HG03097 (cell line): ENCODE data around the gene PRDM15.

Experiments used
- ATAC-seq: cut with Tn5 transposase; IDR thresholded peaks from one replicate; pipeline ENCODE4 v1.9.1; 2021; ENCODE audit not compliant: unreplicated experiment, low FRiP score

Gene PRDM15

DNA sequence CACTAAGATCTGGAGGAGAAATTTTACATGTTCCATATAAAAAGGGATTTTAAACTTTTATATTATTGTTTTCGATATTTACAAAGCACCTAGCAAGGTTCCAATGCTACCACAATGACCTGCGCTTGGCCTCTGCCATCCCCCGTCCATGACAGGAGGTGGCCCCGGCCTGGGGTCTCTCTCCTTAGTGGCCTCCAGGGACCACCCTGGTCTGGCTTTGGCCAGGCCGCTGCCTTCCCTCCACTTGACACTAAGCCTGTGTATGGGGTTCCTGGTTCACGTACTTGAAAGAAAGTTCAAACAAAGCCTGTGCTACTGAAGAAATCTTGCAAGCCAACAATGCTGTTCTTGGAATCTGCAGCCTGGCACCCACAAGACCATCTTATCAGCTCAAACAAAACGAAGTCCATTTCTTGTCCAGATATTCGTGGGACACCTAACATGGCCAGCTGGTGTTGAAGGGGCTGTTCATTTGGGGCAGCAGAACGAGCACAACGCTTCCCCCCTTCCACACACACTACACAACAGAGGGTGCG is 12.8 kb downstream of the PRDM15 start:
- no peak for ATAC-seq

DNA sequence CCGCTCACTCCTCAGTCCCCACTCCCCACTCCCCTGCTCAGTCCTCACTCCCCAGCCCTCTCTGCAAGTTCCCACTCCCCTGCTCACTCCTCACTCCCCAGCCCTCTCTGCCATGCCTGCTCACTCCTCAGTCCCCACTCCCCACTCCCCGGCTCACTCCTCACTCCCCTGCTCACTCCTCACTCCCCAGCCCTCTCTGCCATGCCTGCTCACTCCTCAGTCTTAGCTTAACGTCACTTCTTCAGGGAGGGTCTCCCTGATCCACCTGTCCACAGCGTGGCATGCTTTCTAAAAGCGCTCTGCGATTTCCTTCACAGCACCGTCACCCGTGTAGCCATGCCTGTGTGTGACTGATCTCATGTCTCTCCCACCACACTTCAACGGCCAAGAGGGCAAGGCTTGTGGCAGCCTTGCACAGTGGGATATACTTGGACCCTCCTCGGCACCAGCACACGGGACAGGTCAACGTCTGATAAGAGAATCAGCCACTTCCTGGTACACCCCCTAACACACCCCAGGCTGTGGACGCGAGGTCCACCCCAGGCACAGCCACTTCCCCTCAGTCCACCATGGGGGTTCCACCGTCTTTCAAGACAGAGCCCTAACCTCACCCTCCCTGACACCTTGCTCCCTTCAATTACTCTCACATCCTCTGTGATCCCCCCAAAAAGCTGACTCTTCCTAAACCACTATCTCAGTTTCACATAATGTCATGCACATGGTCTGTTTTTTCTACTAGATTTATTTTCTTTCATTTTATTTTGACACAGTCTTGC is 14.0 kb downstream of the PRDM15 start:
- ATAC-seq = peak; percentile 44

DNA sequence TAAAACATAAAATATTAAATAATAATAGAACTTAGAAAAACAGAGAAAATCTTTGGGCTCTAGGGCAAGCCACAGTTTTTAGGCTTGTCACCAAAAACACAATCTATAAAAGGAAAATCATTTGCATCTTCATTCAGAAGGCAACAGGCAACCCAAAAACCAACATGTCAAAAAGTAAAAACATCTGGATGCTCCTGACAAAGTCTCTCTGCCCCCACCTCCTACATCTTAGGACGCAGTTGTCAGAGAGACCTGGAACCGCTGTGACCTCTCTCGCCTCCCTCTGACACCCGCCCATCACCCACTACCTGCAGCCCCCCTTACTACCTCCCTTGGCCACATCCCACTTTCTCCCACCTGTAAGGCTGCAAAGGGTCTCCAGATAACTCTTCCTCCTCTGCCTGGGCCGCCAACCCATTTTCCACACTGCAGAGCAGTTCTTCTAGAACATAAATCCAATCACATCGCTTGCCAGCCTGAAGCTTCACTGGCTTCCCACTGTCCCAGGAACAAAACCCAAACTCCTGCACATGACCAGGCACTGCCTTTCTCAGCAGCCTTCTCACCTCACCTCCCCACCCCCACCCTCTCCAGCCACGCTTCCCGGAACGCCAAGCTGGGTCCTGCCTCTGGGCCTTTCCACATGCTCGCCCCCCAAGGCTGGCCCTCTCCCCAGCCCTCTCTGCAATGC is 14.7 kb downstream of the PRDM15 start:
- ATAC-seq = no peak

DNA sequence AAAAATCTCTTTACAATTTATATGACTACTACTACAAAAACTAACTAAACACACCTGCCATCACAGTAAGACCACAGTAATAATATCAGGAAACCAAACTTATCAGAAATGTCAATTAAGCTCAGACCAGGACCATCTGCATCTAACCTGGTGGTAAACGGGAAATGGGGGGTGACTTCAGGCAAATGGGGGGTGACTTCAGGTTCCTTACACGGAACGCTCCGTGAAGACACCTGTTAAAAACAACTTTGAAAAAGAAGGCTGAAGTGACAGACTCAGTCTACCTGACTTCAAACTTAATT is 15.8 kb downstream of the PRDM15 start:
- ATAC-seq = no peak

DNA sequence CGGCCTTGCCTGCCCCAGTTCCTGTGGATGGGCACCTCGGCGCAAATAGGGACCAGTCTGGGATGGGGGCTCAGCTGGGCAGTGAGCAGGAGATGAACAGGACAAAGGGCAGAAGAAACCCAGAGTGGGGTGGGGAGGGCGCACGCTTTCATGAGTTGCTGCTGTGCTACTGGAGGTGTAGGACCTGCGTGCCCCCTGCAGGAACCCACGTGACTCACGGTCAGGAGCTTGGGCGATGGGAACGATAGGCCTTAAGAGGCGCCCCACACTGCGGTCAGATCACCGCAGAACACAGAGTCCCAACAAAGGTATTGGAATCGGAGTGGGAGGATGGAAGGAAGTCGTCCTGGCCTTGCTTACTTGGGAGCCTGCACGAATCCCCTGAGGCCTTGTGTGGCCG is 17.2 kb downstream of the PRDM15 start:
- ATAC-seq = no peak

DNA sequence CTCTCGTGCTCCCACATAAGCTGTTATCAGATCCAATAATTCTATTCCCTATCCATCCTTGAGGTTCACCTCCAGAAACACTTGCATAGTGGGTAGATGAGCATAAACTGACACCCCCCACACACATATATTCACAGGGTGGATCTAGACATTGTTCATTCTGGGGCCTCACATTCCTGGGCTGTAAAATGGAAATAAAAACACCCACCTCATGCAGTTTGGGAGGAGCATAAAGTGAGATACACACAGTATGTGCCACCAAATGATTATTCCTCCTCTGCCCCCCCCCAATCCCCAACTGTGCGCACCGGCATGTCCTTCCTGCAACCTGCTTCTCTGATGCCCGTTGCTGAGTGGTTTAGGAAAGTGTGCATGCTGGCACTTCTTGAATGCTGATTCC is 17.9 kb downstream of the PRDM15 start:
- no peak for ATAC-seq

DNA sequence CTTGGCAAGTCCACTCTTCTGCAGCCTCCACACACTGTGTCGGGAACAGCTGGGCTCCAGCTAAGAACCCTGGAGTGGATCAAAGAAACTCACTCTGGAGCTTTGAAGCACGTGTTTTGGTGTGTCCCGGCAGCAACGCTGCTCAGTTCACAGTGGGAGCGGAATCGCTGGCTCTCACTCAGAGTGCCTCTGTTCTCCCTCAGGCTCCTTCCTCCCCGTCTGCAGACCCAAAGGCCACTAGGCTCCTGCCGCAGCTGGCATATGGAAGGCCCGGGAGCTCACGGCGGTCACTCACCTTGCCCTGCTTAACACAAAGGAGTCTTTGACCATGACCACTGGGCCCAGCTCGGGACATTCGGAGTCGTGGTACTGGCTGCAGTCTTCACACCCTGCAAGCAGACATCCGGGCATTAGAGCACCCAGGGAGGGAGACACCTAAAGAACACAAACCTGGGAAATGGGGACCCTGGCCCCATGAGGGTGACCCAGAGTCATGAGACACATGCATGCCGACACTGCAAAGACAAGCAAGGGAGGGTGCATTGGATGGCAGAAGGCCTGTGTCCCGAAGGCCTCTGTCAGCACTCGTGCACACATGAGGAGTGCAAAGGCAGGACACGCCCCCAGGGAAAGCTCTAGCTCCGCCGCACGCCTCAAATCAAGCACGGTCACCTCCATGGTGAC is 19.7 kb downstream of the PRDM15 start:
- no peak for ATAC-seq

DNA sequence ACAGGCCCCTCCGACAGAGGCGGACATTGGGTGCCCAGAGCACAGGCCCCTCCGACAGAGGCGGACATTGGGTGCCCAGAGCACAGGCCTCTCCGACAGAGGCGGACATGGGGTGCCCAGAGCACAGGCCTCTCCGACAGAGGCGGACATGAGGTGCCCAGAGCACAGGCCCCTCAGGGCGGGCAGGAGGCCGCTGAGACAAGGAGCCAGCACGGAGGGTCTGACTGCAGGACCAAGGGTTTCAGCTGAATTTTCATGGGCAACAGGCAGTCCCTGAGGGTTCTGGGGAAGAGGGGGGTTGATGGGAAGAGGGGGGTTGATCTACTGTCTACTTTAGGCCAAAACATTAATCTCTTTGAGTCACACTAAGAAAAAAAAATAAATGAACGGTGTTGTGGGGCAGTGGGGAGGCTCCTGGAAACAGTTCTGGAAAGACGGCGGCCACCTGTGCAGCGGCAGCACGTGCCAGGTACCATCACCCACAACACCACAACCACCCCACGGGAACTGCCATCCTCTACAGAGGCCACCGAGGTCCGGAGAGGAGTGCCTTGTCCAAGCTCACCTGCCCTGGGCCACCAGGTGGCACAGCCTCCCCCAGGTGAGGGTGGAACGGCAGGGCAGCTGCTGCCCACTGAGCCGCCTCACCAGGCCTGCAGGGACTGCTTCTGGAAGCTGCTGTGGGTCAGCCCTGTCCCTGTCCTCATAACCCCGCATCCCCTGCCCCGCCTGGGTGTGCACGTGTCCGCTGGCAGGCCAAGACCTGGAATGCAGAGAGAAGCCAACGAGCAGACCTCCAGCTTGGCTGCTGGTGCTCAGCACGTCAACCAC is 20.5 kb downstream of the PRDM15 start:
- ATAC-seq = no peak

DNA sequence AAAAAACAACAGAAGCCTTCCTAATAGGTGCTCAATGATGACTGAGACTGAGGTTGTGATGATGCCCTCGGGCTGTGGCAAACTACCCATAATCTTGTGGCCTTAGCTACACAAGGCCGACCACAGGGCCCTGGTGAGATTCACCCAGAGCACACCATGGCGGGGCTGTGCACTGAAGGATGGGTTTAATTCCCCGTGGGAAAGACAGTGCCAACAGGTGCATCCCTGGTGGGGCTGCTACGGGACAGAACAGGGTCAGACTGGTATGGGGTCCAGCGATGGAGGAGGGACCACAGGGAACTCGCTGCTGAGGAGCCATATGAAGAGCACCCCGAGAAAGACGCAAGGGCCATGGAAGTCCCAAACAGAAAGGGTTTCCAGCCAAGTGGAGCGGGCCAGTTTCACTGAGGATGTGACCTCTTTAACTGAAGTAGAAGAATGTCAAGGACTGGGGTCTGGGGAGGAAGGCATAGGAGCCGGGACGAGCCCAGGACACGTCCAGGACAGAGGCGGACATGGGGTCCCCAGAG is 21.3 kb downstream of the PRDM15 start:
- no peak for ATAC-seq

DNA sequence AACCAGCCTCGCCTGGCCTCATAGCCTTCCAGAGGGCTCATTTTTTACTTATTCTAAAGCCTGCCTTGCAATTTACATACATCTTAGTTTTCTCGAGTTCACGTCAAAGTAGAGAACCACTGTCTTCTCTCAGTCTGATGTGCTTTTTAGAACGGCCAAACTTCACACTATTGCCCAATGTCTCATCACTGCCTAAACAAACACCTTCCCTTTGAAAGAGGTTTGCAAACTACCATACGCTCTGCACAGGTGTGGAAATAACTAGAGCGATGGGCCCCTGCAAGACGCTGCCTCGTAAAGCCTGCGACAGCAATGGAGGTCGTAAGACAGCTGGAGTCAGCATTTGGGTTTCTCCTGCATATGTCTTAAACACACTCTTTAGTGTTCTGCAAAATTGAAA is 22.6 kb downstream of the PRDM15 start:
- no peak for ATAC-seq

DNA sequence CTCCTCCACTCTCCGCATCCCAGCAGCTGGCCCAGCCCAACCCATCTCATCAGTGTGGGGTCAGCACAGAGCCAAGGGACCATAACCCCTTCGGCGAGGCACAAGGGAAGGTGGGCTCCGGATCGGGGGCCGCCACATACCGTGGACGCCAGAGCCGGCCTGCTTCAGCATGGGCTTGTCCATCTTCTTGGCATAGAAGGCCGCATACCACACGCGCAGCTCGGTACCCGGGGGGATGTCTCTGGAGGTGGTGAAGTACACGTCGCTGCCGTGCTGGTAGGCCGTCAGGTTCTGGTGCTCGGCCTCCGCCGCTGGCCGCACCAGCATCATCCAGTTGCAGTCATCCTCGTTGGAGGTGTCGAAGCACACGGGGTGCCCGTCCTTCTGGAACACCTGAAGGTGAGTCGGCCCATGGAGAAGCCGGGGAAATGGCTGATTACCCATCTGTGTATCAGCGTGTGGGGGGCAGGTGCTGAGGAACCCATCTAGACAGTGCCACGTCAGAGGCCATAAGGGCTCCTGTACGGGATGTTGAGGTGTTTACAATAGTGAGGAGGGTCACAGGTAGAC is 24.6 kb downstream of the PRDM15 start:
- ATAC-seq = no peak

DNA sequence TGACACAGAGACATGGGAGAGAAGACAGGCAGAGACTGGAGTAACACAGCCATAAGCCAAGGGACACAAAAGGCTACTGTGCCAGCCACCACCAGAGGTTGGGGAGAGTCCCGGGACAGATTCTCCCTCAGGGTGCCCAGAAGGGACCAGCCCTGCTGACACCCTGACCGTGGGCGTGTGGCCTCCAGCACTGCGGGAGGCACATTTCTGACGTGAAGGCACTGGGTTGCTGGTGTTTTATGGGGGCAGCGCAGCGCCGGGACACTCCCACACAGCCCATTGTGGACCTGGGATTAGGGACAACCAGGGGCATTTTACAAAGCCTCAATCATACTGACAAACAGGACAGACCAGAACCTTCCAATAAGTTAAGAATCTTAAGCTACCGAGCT is 26.2 kb downstream of the PRDM15 start:
- no peak for ATAC-seq

DNA sequence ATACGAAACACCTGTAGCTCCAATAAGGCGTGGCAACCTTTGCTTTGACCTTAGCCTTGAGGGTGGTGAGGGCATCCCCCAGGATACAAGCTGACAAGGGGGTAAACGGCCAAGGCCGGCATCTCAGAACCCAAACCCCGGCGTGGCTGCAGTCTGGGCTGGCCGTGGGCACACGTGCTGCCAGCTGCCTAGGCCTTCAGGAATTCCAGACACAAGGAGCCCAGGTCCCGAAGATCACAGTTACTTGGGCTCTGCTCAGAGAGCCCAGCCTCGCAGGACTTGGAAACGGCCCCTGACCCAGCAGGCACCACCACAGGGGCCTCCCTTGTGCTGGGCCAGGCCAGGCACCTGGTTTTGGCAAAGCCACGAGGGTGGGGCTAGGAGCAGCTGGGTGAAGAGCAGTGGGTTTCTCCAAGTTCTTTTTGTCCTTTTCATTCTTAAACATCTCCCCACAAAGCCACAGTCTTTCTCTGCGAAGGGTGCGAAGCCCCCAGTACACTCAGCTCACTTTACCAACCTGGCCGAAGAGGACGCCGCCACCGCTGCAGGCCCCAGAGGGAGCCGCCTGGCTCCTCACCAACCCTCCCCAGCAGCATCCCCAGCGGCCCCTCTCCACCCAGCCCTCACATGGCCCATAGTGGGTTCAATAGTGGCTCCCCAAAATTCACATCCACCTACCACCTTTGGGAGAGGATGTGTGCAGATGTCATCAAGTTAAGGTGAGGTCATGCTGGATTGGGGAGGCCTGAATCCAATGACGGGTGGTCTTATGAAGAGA is 26.8 kb downstream of the PRDM15 start:
- no peak for ATAC-seq

DNA sequence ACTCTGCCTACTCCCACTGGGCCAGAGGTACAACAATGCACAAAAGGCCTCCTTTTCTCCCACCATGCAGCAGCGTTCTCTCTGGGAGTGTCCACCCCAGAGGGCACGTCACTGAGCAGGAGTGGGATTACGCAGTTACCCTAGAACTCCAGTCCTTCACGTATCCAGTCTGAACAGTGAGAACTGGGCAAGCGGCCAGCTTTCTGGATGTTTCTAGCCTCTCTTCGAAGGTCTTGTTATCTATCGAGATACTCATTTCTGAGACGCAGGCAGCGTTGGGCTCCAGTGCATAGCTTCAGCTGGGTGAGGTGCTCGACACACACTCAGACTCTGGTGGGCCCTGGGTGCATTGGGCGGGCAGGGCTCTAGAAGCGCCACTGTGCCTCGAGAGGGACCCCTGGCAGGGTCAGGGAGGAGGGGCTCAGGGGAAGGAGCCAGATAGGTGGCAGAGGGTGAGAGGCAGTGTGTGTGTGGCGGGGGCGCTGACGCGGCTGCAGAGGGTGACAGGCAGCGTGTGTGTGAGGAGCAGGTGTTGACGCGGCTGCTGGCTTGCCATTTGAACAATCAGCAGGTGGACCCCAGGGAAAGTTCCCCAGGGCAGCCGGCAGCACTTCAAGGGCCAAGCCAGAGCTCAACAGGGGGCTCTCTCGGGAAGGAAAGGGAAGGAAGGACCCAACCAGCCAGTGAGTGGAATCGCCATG is 27.9 kb downstream of the PRDM15 start:
- ATAC-seq = no peak

DNA sequence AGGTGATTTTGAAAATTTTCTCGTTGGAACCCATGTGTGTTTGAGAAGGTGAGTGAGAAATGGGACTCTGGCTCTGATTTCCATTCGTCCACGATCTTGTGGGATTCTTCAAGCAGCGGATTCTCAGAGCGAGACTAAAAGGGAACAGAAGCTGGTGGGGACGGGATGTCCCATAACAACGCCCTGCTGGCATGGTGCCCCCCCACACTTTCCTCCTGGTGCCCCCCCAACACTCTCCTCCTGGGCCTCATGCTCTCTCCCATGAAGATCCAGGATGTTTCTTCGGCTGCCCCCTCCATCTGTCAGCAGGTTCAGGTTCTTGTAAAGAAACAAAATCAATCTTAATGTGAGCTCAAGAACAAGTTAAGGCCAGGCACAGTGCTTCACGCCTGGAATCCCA is 29.1 kb downstream of the PRDM15 start:
- ATAC-seq = no peak

DNA sequence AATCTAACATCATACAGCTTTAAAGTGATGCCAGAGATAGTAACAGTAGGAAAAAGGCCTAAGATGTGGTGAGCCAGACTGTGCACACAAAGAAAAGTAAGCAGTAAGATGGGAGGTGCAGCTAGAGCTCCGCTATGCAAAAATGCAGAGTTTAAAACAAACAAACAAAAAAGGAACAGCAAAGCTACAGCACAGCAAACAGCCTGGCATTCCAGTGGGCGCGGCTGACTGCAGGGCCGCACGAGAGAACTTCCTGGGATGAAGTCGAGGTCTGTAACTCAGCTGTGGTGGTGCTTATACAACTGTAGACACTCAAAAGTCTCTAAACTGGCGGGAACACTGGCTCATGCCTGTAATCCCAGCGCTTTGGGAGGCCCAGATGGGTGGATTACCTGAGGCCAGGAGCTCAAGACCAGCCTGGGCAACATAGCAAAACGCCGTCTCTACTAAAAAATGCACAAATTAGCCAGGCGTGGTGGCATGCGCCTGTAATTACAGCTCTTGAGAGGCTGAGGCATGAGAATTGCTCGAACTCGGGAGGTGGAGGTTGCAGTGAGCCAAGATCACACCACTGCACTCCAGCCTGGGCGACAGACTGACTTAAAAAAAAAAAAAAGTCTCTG is 30.1 kb downstream of the PRDM15 start:
- ATAC-seq = no peak

DNA sequence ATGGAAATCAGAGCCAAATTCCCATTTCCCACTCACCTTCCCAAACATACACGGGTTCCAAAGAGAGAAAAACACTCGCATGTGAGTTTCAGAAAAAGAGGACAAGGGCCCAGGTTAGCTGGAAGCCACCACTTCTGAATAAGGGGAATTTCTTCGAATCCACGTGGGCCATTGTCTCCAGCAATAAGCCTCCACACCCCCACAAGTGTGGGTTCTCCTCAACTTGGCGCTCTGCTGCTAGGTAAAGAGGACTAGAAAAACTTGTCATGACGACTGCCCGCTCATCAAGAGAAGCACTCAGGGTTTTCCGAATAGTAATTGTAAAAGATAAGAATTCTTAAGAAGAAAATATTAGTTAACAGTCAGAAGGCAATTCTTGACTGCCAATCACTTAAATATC is 30.6 kb downstream of the PRDM15 start:
- no peak for ATAC-seq

DNA sequence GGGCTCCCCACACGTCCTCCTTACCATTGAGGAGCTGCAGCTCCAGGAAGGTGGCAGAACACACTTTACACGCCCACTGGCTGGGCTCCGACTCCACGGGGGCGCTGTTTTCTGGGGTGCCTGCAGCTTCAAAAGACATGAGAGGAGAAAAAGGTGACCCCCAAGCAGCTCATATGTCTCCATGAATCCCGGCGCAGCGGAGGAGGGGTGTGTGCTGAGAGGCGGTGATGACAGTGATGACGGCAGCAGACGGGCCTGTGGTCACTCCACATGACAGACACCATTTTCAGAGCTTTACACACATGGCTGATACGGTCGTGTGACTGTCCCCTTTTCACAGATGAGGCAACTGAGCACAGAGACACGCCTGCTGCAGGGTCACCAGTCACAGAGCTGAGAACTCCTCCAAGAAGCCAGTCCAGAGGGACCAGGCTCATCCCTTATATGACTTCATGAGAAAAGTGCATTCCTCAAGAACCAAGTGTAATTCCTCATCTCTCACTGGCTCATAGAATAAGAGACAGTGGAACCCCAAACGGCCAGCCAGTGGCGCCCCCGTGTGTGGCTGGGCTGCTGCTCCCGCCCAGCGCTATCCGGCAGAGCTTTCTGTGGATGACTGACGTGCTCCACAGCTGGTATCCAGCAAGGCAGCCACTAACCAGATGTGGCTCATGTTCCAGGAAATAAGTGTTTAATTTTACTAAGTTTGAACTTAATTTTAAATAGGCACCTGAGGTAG is 31.9 kb downstream of the PRDM15 start:
- ATAC-seq = no peak
